Measurements from ENCODE around the gene ALOX5. TPM values are rescaled to one million over a fixed set of nuclear protein-coding genes. Genes with fewer than 3 reads are reported as not detected.
A peak's percentile ranks its signal among the peaks of the same experiment; 100 is the strongest.
"Not testable (repeated sequence)": the region's sequence is repeated elsewhere in the genome, so short reads cannot be mapped to it uniquely, and the experiment has no call there.

Gene ALOX5
- total RNA-seq, 4 donors from 2014 or later = 13.5 to 27.2 (median 21.1) TPM

DNA sequence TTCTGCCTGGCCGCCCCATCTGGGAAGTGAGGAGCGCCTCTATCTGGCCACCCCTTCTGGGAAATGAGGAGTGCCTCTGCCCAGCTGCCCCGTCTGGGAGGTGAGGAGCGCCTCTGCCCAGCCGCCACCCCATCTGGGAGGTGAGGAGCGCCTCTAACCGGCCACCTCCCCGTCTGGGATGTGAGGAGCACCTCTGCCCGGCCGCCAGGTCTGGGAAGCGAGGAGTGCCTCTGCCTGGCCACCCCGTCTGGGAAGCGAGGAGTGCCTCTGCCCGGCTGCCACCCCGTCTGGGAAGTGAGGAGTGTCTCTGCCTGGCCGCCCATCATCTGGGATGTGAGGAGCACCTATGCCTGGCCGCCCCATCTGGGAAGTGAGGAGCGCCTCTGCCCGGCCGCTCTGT, 26.6 kb upstream of the ALOX5 start:
- H3K4me1 ChIP-seq; in situ Hi-C loops (cut with MboI; ENCODE audit: low pct_ligation_motif_present in 1 of 4, low pct_unique_long_range_greater_than_20kb in 1 of 4, low sequenced_read_pairs in 3 of 4); H3K36me3 ChIP-seq; H3K27ac ChIP-seq; H3K9me3 ChIP-seq; H3K27me3 ChIP-seq; DNase-seq; H3K4me3 ChIP-seq; intact Hi-C loops (cut with DNase I; ENCODE audit: low total_unique reads): not testable (repeated sequence)
- WGBS, 2 donors (ENCODE audit: low coverage in 1 of 2) = 90% methylated on average over 18 of the region's 20 CpGs; no CpG with 5 or more reads in 1 of the 2 donors

DNA sequence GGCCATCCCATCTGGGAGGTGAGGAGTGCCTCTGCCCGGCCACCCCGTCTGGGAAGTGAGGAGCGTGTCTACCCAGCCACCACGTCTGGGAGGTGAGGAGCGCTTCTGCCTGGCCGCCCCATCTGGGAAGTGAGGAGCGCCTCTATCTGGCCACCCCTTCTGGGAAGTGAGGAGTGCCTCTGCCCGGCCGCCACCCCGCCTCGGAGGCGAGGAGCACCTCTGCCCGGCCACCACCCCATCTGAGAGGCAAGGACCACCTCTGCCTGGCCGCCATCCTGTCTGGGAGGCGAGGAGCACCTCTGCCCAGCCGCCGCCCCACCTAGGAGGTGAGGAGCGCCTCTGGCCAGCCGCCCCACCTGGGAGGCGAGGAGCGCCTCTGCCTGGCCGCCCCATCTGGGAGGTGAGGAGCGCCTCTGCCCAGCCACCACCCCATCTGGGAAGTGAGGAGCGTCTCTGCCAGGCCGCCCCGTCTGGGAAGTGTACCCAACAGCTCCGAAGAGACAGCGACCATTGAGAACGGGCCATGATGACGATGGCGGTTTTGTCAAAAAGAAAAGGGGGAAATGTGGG, 25.7 kb upstream of the ALOX5 start:
- in situ Hi-C loops (cut with MboI; ENCODE audit: low pct_ligation_motif_present in 1 of 4, low pct_unique_long_range_greater_than_20kb in 1 of 4, low sequenced_read_pairs in 3 of 4); DNase-seq; H3K9me3 ChIP-seq; H3K4me1 ChIP-seq; H3K27me3 ChIP-seq; intact Hi-C loops (cut with DNase I; ENCODE audit: low total_unique reads); H3K27ac ChIP-seq; H3K4me3 ChIP-seq; H3K36me3 ChIP-seq: not testable (repeated sequence)
- WGBS, 2 donors (ENCODE audit: low coverage in 1 of 2) = 91% methylated on average over 30 of the region's 31 CpGs; no CpG with 5 or more reads in 1 of the 2 donors

DNA sequence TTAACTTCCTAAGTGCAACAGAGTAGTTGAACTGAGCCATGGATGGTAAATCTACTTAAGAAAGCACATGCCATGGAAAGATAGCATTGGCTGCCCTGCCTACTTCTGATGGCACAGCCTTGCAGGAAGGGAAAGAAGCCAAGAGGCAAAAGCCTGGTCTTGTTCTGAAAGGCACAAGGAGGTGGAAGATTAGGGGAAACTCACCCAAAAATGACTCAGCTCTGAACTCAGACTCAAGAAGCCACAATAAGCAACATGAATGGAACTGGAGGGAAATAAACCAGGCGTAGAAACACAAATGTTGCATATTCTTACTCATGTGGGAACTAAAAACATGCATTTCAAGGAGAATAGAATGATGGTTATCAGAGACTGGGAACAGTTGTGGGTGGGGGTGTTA, 20.8 kb upstream of the ALOX5 start:
- 64 to 74% methylated on average over 1 of the region's 1 CpG for WGBS, 2 donors (ENCODE audit: low coverage in 1 of 2)

DNA sequence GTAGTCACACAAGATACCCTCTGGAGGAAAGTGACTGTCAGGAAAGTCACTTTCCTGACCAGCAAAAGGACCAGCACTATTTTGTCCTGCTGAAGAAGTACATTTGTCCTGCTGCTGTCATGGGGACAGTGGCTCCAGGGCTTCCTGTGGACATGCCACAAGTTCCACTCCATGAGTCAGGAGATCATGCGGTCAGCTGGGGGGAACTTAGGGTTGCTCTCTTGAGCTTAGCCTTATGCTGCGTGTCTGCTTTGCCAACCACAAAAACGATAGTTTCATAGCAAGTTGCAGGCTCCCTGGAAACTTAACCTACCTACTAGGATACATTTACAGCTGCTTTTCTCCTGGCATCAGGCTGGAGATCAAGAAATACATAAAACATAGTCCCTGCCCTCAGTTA, 19.8 kb upstream of the ALOX5 start:
- in situ Hi-C loops (cut with MboI; ENCODE audit: low pct_ligation_motif_present in 1 of 4, low pct_unique_long_range_greater_than_20kb in 1 of 4, low sequenced_read_pairs in 3 of 4) (no loop called here), intact Hi-C loops (cut with DNase I; ENCODE audit: low total_unique reads) (no loop called here)
- TF ChIP-seq, protein P1, sequence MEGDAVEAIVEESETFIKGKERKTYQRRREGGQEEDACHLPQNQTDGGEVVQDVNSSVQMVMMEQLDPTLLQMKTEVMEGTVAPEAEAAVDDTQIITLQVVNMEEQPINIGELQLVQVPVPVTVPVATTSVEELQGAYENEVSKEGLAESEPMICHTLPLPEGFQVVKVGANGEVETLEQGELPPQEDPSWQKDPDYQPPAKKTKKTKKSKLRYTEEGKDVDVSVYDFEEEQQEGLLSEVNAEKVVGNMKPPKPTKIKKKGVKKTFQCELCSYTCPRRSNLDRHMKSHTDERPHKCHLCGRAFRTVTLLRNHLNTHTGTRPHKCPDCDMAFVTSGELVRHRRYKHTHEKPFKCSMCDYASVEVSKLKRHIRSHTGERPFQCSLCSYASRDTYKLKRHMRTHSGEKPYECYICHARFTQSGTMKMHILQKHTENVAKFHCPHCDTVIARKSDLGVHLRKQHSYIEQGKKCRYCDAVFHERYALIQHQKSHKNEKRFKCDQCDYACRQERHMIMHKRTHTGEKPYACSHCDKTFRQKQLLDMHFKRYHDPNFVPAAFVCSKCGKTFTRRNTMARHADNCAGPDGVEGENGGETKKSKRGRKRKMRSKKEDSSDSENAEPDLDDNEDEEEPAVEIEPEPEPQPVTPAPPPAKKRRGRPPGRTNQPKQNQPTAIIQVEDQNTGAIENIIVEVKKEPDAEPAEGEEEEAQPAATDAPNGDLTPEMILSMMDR (IDR thresholded peaks at IDR 0.05) = no peak
- no peak for TF ChIP-seq POLR2AphosphoS5 (IDR thresholded peaks at IDR 0.05)
- TF ChIP-seq EP300 (IDR thresholded peaks at IDR 0.05; ENCODE audit: low read depth) = no peak
- TF ChIP-seq POLR2A (IDR thresholded peaks at IDR 0.05) = no peak

More for the DNA sequence above, 20.8 kb upstream of the ALOX5 start:
- TF ChIP-seq POLR2A (IDR thresholded peaks at IDR 0.05) (no peak), EP300 (IDR thresholded peaks at IDR 0.05; ENCODE audit: low read depth) (no peak)
- TF ChIP-seq, protein P1 (IDR thresholded peaks at IDR 0.05) = no peak
- Histone ChIP-seq H3K4me1 (no peaks in the 10 kb centered on the region), H3K27me3 (no peaks in the 10 kb centered on the region), H3K9me3 (no peaks in the 10 kb centered on the region), H3K27ac (no peak overlapping the region), H3K4me3 (no peak overlapping the region), H3K36me3 (no peaks in the 10 kb centered on the region)
- intact Hi-C loops (cut with DNase I; ENCODE audit: low total_unique reads) = no loop called here
- no peak for DNase-seq
- in situ Hi-C loops (cut with MboI; ENCODE audit: low pct_ligation_motif_present in 1 of 4, low pct_unique_long_range_greater_than_20kb in 1 of 4, low sequenced_read_pairs in 3 of 4) = no loop called here

DNA sequence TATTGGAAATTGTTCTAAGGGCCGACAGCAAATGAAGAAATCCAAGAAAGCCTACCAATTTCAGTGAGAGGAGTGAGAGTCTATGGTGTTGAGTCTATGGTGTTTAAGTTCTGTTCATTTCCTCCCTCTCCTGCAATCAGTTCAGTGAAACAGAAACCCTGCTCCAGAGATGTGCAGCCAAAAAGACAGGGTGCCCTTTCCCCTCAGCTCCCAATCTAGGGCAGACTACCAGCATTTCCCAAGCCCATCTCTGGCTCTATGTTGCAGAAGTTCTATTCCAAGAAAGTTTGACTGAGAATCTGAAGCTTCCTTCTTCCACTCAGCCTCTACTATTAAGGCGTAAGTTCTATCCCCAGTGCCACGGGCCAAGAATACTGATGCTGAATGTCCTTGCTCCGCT, 18.5 kb upstream of the ALOX5 start:
- WGBS, 2 donors (ENCODE audit: low coverage in 1 of 2) = 77 to 90% methylated on average over 1 to 4 of the region's 4 CpGs
- Histone ChIP-seq H3K4me1 (no peaks in the 10 kb centered on the region), H3K4me3 (no peak overlapping the region), H3K36me3 (no peaks in the 10 kb centered on the region), H3K9me3 (no peaks in the 10 kb centered on the region), H3K27ac (no peak overlapping the region), H3K27me3 (no peaks in the 10 kb centered on the region)
- TF ChIP-seq EP300 (IDR thresholded peaks at IDR 0.05; ENCODE audit: low read depth) (no peak), POLR2A (IDR thresholded peaks at IDR 0.05) (no peak), POLR2AphosphoS5 (IDR thresholded peaks at IDR 0.05) (no peak)
- TF ChIP-seq, protein P1 (IDR thresholded peaks at IDR 0.05) = no peak
- no peak for DNase-seq
- in situ Hi-C loops (cut with MboI; ENCODE audit: low pct_ligation_motif_present in 1 of 4, low pct_unique_long_range_greater_than_20kb in 1 of 4, low sequenced_read_pairs in 3 of 4) (no loop called here), intact Hi-C loops (cut with DNase I; ENCODE audit: low total_unique reads) (no loop called here)

More for the DNA sequence above, 19.8 kb upstream of the ALOX5 start:
- DNase-seq = peak; percentile 51
- Histone ChIP-seq H3K36me3 (no peaks in the 10 kb centered on the region), H3K4me1 (no peaks in the 10 kb centered on the region), H3K4me3 (no peak overlapping the region), H3K27me3 (no peaks in the 10 kb centered on the region), H3K9me3 (no peaks in the 10 kb centered on the region), H3K27ac (no peak overlapping the region)
- 80% methylated on average over 3 of the region's 3 CpGs; no CpG with 5 or more reads in 1 of the 2 donors for WGBS, 2 donors (ENCODE audit: low coverage in 1 of 2)

DNA sequence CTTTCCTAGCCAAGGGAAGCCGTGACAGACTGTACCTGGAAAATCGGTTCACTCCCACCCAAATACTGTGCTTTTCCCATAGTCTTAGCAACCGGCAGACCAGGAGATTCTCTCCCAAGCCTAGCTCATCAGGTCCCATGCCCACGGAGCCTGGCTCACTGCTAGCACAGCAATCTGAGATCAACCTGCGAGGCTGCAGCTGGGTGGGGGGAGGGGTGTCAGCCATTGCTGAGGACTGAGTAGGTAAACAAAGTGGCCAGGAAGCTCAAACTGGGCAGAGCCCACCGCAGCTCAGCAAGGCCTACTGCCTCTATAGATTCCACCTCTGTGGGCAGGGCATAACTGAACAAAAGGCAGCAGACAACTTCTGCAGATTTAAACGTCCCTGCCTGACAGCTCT, 15.1 kb upstream of the ALOX5 start:
- in situ Hi-C loops (cut with MboI; ENCODE audit: low pct_ligation_motif_present in 1 of 4, low pct_unique_long_range_greater_than_20kb in 1 of 4, low sequenced_read_pairs in 3 of 4); H3K9me3 ChIP-seq; DNase-seq; H3K4me3 ChIP-seq; H3K27me3 ChIP-seq; intact Hi-C loops (cut with DNase I; ENCODE audit: low total_unique reads); H3K36me3 ChIP-seq; H3K4me1 ChIP-seq; H3K27ac ChIP-seq: not testable (repeated sequence)
- 66% methylated on average over 7 of the region's 7 CpGs; no CpG with 5 or more reads in 1 of the 2 donors for WGBS, 2 donors (ENCODE audit: low coverage in 1 of 2)

DNA sequence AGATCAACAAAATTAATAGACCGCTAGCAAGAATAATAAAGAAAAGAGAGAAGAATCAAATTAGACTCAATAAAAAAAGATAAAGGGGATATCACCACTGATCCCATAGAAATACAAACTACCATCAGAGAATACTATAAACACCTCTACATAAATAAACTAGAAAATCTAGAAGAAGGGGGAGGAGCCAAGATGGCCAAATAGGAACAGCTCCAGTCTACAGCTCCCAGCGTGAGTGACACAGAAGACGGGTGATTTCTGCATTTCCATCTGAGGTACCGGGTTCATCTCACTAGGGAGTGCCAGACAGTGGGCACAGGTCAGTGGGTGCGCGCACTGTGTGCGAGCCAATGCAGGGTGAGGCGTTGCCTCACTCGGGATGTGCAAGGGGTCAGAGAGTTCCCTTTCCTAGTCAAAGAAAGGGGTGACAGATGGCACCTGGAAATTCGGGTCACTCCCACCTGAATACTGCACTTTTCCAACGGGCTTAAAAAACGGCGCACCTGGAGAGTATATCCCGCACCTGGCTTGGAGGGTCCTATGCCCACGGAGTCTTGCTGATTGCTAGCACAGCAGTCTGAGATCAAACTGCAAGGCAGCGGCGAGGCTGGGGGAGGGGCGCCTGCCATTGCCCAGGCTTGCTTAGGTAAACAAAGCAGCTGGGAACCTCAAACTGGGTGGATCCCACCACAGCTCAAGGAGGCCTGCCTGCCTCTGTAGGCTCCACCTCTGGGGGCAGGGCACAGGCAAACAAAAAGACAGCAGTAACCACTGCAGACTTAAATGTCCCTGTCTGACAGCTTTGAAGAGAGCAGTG, 11.8 kb upstream of the ALOX5 start:
- H3K36me3 ChIP-seq; H3K4me1 ChIP-seq; H3K4me3 ChIP-seq; H3K27me3 ChIP-seq; H3K27ac ChIP-seq; in situ Hi-C loops (cut with MboI; ENCODE audit: low pct_ligation_motif_present in 1 of 4, low pct_unique_long_range_greater_than_20kb in 1 of 4, low sequenced_read_pairs in 3 of 4); H3K9me3 ChIP-seq; intact Hi-C loops (cut with DNase I; ENCODE audit: low total_unique reads): not testable (repeated sequence)
- peak; percentile 43 for DNase-seq
- WGBS, 2 donors (ENCODE audit: low coverage in 1 of 2) = 53 to 73% methylated on average over 4 to 18 of the region's 18 CpGs

Measured in transverse colon (tissue), 4 donors.